Measurements from ENCODE around the gene SRPRB.

SRPRB gene

GRCh38 chr3:133804896-133805295 is 719 bp upstream of the SRPRB start:
- Histone ChIP-seq H3K4me3 (replicated peaks; ENCODE audit: insufficient read depth, low read length) (no peak overlapping the region), H3K27ac (replicated peaks) (no peak overlapping the region), H3K27me3 (ENCODE audit: insufficient read depth, poor library complexity, severe bottlenecking) (no peaks in the 10 kb centered on the region)
- DNase-seq (ENCODE audit: low read depth in 1 of 2, low spot score in 1 of 2): no peak
- TF ChIP-seq POLR2AphosphoS5 (IDR thresholded peaks at IDR 0.05; ENCODE audit: low read depth): no peak

DNA sequence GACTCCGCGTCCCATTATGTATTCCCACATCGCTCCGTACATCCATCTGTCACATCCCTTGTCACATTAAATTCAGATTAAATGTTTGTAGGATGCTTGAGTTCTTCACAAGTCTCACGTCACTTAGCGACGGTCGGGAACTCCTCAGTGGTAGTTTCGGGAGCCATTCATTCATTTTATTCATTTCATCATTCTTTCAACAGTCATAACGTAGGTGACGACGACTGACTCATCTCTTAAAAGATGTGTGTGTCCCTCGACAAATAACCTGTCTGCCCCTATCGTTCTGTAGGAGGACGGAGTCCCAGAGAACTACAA is 272 bp upstream of the SRPRB start:
- H3K27me3 ChIP-seq (ENCODE audit: insufficient read depth, poor library complexity, severe bottlenecking): no peaks in the 10 kb centered on the region
- TF ChIP-seq, protein P1, sequence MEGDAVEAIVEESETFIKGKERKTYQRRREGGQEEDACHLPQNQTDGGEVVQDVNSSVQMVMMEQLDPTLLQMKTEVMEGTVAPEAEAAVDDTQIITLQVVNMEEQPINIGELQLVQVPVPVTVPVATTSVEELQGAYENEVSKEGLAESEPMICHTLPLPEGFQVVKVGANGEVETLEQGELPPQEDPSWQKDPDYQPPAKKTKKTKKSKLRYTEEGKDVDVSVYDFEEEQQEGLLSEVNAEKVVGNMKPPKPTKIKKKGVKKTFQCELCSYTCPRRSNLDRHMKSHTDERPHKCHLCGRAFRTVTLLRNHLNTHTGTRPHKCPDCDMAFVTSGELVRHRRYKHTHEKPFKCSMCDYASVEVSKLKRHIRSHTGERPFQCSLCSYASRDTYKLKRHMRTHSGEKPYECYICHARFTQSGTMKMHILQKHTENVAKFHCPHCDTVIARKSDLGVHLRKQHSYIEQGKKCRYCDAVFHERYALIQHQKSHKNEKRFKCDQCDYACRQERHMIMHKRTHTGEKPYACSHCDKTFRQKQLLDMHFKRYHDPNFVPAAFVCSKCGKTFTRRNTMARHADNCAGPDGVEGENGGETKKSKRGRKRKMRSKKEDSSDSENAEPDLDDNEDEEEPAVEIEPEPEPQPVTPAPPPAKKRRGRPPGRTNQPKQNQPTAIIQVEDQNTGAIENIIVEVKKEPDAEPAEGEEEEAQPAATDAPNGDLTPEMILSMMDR (IDR thresholded peaks at IDR 0.05; ENCODE audit: insufficient read depth, low read length): no peak
- TF ChIP-seq SPI1 (IDR thresholded peaks at IDR 0.05; ENCODE audit: borderline replicate concordance, low read depth): no peak
- no peak for TF ChIP-seq GABPA (IDR thresholded peaks at IDR 0.05; ENCODE audit: low read depth)
- no peak for TF ChIP-seq POLR2AphosphoS5 (IDR thresholded peaks at IDR 0.05; ENCODE audit: low read depth)
- TF ChIP-seq, protein P2, sequence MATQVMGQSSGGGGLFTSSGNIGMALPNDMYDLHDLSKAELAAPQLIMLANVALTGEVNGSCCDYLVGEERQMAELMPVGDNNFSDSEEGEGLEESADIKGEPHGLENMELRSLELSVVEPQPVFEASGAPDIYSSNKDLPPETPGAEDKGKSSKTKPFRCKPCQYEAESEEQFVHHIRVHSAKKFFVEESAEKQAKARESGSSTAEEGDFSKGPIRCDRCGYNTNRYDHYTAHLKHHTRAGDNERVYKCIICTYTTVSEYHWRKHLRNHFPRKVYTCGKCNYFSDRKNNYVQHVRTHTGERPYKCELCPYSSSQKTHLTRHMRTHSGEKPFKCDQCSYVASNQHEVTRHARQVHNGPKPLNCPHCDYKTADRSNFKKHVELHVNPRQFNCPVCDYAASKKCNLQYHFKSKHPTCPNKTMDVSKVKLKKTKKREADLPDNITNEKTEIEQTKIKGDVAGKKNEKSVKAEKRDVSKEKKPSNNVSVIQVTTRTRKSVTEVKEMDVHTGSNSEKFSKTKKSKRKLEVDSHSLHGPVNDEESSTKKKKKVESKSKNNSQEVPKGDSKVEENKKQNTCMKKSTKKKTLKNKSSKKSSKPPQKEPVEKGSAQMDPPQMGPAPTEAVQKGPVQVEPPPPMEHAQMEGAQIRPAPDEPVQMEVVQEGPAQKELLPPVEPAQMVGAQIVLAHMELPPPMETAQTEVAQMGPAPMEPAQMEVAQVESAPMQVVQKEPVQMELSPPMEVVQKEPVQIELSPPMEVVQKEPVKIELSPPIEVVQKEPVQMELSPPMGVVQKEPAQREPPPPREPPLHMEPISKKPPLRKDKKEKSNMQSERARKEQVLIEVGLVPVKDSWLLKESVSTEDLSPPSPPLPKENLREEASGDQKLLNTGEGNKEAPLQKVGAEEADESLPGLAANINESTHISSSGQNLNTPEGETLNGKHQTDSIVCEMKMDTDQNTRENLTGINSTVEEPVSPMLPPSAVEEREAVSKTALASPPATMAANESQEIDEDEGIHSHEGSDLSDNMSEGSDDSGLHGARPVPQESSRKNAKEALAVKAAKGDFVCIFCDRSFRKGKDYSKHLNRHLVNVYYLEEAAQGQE (IDR thresholded peaks at IDR 0.05; ENCODE audit: insufficient replicate concordance, low read depth): no peak
- no peak overlapping the region for H3K27ac ChIP-seq (replicated peaks)
- DNase-seq (ENCODE audit: low read depth in 1 of 2, low spot score in 1 of 2): no peak
- peak overlapping the region; percentile 96 for H3K4me3 ChIP-seq (replicated peaks; ENCODE audit: insufficient read depth, low read length)

- TF ChIP-seq, protein P2 (IDR thresholded peaks at IDR 0.05; ENCODE audit: insufficient replicate concordance, low read depth): no peak
- TF ChIP-seq POLR2AphosphoS5 (IDR thresholded peaks at IDR 0.05; ENCODE audit: low read depth) (no peak), SPI1 (IDR thresholded peaks at IDR 0.05; ENCODE audit: borderline replicate concordance, low read depth) (no peak), GABPA (IDR thresholded peaks at IDR 0.05; ENCODE audit: low read depth) (no peak)
- TF ChIP-seq, protein P1 (IDR thresholded peaks at IDR 0.05; ENCODE audit: insufficient read depth, low read length): no peak
- H3K4me3 ChIP-seq (replicated peaks; ENCODE audit: insufficient read depth, low read length): no peak overlapping the region
- H3K27ac ChIP-seq (replicated peaks): no peak overlapping the region
- DNase-seq (ENCODE audit: low read depth in 1 of 2, low spot score in 1 of 2): no peak
- no peaks in the 10 kb centered on the region for H3K27me3 ChIP-seq (ENCODE audit: insufficient read depth, poor library complexity, severe bottlenecking)
Observed at GRCh38 chr3:133812872-133813271, 7.3 kb downstream of the SRPRB start.

GRCh38 chr3:133815386-133815785 is 9.8 kb downstream of the SRPRB start:
- H3K27ac ChIP-seq (replicated peaks): no peak overlapping the region
- H3K27me3 ChIP-seq (ENCODE audit: insufficient read depth, poor library complexity, severe bottlenecking): no peaks in the 10 kb centered on the region
- no peak for TF ChIP-seq SPI1 (IDR thresholded peaks at IDR 0.05; ENCODE audit: borderline replicate concordance, low read depth)
- DNase-seq (ENCODE audit: low read depth in 1 of 2, low spot score in 1 of 2): no peak
- no peak overlapping the region for H3K4me3 ChIP-seq (replicated peaks; ENCODE audit: insufficient read depth, low read length)

DNA sequence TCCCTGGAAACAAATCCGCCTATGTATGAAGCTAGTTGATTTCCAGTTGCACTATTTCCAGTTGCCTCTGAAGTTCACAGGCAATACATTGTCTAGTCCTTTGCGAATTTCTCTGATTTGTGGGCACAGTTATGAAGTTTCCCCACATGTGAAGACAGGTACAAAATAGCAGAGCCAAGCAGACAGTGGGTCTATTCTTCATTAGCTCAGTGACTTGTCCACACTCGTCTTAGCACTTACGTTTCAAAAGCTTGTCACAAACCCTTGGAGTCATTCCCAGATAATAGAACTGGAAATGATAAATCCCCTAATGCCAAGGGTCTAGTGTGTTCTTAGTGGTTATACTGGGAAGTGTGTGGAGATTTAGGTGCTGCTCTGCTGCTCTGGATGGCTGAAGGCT is 14.5 kb downstream of the SRPRB start:
- no peaks in the 10 kb centered on the region for H3K27me3 ChIP-seq (ENCODE audit: insufficient read depth, poor library complexity, severe bottlenecking)
- H3K4me3 ChIP-seq (replicated peaks; ENCODE audit: insufficient read depth, low read length): no peak overlapping the region
- no peak overlapping the region for H3K27ac ChIP-seq (replicated peaks)
- no peak for DNase-seq (ENCODE audit: low read depth in 1 of 2, low spot score in 1 of 2)
- TF ChIP-seq GABPA (IDR thresholded peaks at IDR 0.05; ENCODE audit: low read depth) (no peak), SPI1 (IDR thresholded peaks at IDR 0.05; ENCODE audit: borderline replicate concordance, low read depth) (no peak), POLR2AphosphoS5 (IDR thresholded peaks at IDR 0.05; ENCODE audit: low read depth) (no peak)
- TF ChIP-seq, protein P2 (IDR thresholded peaks at IDR 0.05; ENCODE audit: insufficient replicate concordance, low read depth): no peak
- TF ChIP-seq, protein P1 (IDR thresholded peaks at IDR 0.05; ENCODE audit: insufficient read depth, low read length): no peak

Measured in HL-60 (cell line).